ENCODE results near the gene NRG3.
"Not testable (repeated sequence)": the region's sequence is repeated elsewhere in the genome, so short reads cannot be mapped to it uniquely, and the experiment has no call there.

The NRG3 gene

DNA sequence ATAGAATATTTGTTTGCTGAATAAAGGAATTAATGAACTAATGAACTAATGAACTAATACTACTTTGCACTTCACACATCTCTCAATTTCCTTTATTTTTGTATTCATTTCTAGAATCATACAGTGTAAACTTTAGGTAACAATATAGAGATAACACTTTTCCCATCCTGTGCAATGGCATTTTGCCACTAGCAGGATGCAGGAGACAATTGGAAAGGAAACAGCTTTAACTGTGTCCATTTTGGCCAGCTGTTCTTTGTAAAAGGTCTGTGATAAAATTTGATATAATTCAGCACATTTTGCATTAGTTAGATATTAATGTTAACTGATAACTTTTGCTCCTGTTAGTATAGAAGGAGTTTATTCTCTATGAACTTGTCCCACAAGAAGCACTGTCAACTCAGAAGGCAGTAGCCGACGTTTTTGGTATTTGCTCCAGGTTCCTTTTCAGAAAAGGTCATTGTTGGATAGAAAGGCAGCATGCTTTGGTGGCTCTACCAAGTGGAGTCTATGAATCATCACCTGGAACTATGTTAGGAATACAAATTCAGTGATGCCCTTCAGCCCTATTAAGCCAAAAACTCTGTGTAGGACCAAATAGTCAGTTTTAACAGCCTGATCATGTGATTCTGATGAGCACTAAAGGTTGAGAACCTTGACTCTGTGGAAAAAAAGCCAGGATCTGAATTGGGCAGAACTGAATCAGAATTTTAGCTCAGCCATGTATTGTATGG, 86.6 kb downstream of the NRG3 start:
- ATAC-seq: no peak

DNA sequence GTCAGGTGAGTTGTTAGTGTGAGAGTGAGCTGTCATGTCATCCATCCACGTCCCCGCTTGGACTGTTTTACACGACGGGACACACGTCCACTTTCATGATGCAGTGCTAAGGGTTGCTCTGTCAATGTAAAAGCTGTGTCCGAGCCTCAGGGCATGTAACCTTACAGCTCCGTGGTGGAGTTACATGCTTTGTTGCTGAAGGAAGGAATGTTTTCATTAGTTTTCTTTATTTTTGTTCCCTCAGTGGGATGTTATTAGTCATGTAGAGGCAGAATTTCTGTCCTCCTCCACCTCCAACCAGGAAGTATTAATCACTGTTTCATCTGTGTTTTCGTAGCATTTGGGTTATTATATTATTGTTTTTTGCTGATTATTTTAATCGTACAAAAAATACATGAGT, 88.6 kb downstream of the NRG3 start:
- ATAC-seq: no peak

DNA sequence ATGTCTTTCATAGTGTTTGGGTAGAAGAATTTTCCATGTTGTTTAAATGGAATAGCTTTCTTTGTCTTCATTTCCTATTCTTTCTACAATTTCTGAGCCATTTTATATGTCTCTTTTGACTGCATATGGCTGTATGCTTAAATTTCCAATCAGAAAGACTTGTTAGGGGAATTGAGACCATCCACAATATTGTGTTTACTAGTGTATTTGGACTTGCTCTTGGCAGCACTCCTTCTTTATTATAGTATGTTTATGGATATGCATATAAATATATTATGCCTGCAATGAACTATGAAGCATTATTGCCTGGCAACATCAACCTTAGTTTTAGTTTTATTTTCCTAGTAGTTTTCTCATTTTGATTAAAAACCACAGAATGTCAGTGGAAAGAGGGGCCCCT, 92.7 kb downstream of the NRG3 start:
- no peak for ATAC-seq

DNA sequence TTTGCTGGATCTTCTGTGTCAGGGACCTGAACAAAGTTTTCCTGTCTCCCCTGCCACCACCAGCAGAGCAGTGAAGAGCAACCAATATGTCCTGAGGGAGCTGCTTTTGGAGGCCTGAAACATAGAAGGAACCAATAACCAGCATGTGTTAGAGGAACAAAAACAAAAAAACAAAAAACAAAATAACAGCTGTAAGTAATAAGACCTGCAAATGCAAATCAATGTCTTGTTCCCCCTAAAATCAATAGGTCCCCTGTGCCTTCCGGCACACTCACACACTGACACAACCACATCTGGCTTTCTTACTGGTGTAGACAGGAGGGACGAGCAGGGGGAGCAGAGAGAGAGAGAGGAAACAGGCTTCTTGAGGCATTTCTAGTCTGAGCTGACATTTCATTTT, 94.1 kb downstream of the NRG3 start:
- ATAC-seq: no peak

DNA sequence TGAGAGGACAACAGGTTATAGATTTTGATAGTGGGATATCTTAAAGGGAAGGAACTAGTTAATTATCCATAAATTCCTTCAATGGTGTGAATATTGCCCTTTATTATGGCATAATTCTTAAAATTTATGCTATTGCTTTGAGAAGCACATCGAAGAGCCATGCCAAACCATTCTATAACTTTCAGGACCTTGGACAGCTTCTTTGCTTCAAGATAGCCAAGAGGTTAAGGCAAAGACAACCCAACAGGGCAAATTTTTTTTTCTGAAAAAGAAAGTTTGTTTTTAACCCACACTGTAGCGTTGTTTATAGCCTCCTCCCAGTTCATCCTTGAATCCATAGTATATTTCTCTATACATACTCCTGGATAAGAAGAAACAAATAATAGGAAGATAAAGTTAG, 103.2 kb downstream of the NRG3 start:
- no peak for ATAC-seq

DNA sequence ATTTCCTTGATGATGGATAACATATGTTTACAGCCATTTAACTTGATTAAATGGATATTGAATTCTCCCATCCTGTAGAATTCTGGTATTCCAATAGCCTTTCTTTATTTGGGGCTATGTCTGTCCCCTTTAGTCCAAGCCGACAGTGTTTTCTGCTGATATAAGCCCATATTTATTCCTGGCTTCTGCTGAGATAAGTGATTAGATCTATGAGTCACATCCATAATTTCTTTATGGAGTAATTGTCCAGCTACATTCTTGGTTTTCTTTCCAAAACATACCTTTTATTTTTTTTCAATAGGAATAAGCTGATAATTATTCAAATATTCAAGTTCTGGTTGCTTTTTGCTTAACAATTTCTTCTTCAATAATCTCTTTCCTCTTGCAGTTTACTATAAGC, 106.7 kb downstream of the NRG3 start:
- ATAC-seq: no peak

DNA sequence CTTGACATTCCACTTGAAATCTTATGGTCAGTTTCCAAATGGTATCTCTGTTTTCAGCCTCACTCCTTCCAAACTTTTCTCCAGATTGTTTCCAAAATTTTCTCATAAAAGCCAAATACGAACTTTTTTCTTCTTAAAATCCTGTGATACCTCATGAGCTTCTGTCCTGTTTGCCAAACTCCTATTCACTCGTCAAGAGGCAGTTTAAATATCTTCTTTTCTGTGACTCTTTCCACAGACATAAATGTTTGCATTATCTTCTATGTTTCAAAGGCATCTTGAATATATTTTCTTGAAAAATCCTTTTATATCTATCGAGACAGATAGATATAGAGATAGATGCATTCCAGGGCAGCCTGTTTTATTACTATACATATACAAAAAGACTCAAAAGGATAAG, 109.4 kb downstream of the NRG3 start:
- ATAC-seq: no peak

DNA sequence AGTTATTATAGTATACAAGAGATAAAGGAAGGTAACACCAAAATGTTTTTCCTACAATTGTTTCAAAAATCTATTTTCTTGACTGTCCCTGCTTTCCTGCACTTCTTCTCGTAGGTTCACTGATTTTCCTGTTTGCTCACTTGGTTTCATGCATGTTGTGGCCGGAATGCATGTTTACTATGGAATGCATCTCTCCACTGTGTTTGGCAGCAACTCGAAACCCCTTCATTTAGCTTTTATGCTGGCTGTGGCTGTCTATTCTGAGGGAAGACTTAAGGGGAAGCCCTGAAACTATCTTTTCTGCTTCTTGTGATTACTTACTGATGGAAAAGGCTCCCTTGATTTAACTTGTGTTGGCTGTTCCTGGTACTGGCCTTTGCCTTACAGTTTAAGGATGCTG, 120.3 kb downstream of the NRG3 start:
- no peak for ATAC-seq

DNA sequence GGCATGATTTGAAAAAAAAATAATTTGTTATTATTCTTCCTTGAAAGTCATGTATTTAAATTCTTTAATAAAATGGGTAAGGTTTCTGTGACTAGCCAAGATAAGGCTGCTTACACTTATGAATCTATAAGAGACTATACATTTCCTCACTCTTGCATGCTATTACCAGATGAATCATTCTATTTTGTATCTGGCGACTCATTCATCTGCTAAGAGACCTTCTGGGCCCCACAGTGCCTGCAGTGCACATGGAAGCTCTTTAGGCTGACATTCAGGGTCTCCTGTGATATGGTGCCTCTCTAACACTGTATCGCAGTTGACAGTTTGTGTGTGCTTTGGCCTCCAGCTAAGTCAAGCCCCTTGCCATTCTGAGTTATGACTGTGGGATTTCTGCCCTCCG, 121.9 kb downstream of the NRG3 start:
- ATAC-seq: no peak

DNA sequence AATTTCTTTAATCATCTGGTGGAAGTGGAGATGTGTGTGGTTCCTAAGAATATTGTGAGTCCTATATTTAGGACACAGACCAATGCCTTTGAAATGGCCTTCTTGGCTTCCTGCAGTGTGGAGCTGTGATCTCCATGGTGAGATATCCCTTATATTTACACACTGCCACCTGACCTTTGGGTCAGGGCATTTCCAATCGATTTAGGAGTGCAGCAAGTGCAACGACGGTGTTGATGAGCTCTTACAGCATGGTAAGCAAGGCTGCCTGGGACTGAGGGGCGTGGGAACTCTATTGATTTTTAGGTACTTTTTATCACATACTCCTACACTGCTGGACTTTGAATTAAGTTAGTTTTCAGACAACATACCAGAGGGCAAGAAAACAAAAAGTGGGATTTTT, 146.0 kb downstream of the NRG3 start:
- ATAC-seq: no peak

DNA sequence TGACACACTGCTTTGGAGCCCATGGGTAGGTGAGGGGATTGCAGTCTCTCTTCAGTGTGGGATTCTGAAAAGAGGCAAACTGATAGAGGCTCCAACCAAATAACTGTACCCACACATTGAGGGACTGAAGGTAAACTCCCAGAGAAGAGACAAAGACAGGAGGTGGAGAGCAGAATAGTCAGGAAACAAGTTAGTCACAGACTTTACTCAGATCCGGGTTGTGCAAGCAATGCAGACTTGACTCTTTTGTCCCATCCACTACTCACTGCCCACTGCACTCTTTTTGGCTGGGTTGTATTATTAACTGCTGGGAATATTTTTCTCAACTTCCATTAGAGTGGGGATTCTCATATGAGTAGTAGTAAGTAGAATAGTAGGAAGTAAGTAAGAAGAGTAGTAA, 152.7 kb downstream of the NRG3 start:
- no peak for ATAC-seq

DNA sequence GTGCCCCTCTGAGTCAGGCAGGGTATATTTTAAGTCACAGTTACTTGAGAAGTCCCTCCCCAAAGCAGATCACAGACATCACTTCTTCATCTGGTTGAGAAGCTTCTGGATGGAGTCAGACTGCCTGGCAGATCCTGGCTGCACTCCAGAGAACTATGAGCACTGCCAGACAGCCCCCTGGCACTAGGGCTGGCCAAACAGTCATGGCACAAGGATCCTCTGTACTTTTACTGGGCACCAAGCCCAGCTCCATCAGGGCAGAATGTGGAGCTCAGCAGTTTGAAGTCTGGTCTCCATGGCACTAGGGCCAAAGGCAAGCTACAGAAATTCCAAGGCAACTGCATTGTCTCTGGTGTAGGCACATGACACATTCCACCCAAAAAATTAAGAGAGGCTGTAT, 162.1 kb downstream of the NRG3 start:
- no peak for ATAC-seq

DNA sequence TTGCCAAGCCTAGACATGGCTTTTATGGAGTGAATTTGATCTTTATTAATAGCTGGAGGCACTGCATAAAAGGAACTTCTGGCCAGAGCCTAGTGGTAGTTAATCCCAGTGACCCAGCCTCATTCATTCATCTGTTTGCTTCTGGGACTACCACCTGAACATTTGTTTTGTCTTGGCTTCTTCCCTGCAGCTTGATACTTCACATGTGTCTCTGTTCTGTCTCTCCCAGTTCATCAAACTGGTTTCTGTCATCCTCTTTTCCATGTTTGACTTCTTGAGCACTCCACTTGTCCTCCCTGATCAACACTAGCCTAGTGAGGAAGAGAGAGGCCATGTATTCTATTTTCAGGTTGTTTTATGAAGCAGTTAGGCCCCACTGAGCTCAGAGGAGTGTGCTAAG, 163.6 kb downstream of the NRG3 start:
- no peak for ATAC-seq

DNA sequence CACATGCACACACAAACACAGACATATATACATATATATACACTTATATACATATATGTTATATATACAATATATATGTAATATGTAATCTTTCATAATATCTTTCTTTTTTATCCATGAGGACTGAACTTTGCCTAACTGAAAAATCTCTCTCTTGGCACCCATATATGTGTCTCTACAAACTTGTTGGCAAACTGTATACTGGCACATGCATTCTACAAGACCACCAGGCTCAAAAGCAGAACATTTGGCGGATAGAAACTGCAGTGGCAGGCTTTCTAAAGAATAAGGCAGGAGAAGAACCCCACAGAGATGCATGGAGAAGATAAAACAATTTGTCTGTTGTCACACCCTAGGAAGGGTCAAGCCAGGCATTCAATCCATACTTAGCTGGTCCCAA, 165.3 kb downstream of the NRG3 start:
- ATAC-seq: no peak

DNA sequence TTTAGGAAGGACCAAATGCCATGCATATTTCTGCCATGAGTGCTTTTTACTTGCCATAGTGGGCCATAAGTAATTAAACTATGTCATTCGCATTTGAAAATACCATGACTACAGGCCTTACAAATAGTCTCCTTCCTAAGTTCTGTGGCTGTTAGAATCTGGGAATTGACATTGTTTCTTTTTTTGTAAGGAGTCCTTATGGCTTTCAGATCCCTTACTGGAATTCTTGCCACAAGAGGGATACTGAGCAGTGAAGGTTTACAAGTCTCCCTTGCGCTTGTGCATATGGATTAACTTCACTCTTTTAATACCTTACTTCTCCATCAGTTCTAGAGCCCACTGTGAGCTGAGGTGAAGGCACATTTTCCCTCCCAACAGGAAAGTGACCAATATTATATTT, 166.0 kb downstream of the NRG3 start:
- ATAC-seq: no peak

DNA sequence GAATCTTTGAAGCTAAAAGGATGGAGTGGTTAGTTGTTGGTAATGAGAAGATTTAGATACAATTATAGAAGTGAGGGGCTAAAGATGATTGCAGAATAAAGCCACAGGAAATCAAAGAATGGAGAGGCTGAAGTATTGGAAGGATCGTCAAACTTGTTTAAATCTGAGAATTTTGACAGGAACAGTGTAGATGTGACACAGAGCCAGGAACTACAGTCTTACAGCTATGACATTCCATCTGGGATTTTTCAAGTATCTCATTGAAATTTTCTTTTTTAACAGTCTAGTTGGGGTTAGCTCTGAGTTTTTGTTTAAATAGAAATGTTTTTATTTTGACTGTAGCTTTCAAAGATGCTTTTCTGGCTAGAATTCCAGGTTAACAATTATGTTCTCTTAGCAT, 181.4 kb downstream of the NRG3 start:
- no peak for ATAC-seq

DNA sequence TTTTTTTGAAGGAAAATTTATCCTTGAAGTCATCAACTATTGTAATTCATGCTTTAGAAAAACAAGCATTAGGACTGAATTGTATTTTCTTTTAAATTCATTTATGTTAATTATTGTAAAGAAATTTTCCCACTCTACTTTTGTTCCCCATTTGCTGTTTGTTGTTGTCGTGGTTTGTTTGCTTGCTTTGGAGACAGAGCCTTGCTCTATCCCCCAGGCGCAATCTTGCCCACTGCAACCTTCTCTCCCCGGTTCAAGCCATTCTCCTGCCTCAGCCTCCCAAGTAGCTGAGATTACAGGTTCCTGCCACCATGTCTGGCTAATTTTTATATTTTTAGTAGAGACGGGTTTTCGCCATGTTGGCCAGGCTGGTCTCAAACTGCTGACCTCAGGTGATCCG, 192.2 kb downstream of the NRG3 start:
- not testable (repeated sequence) for ATAC-seq

DNA sequence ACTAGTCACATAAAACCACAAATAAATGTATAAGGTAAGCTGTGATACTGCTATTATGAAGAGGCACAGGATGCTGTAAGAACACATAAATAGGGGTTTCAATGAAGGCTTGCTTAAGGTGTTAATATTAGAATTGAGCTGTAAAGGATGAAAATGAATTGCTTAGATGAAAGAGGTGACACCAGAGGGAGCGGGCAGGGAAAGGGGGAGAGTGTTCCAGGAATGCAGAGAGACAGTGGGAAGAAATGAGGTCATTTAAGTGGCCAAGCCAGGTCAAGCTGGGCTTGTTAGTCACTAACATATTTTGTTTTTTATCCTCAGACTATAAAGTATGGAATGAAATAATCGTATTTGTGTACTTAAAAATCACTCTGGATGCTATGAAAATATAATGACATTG, 193.5 kb downstream of the NRG3 start:
- no peak for ATAC-seq

DNA sequence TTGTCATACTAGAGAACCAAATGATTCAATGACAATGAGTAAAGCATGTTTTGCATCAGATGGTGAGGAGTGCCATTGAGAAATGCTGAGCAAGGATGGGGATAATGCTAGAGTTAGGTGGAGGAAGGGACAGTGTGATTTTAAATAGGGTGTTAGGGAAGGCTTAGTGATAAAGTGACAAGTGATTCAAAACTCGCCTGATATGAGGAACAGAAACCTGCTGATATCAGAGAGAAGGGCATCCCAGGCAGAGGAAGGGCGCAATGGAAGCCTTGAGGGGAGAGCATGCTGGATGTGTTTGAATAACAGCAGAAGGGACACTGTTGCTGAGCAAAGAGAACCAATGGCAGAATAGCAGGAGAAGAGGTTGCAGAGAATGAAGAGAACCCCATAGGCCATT, 196.2 kb downstream of the NRG3 start:
- ATAC-seq: no peak

DNA sequence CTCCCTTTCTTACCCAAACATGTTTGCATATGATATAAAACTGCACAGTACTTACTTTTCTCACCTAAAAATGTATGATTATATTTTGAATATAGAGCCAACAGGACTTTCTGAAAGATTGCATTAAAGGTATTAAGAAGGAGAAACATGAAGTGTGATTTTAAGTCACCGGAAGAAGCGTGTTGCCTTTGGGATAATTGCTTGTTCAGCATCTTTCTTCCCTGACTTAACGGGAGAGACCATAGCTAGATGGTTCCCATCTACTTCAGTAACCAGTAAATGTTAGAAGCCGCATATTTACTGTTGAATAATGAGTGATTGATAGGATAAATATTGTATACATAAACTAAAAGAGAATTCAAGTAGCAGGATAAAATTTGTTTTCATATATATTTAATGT, 197.1 kb downstream of the NRG3 start:
- ATAC-seq: no peak

DNA sequence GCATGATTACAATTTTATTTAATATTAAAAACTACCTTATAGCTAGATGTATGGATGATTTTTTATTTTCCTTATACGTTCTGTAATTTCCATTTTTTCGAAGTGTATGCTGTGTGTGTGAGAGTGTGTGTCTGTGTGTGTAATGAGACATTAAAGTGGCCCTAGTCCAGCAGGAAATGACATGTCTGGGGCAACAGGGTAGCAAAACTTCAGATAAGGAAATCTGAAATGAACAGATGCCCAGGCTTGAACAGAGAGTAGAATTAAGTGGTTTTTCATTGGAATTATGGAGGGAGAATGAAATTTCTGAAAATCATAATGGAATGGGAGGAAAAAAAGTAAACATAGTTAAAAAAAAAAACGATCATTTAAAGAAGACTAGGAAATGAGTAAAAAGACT, 200.6 kb downstream of the NRG3 start:
- ATAC-seq: no peak

DNA sequence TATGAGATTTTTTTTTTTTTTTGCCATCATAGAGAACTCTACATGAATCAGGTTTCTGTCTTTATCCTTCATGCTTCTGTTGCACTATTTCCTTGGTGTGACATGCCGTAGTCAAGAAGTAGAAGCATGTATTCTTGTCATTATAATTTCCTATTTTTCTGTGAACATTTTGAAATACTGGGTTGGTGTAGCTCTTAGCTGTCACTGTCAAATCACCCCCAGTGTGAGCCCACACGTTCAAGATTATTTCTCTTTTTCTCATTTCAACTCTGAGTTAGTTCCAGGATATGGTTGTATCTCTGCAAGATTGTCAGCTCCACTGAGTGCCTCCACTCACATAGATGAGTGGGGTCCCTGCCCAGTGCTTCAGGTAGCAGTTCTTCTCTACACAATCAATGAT, 209.5 kb downstream of the NRG3 start:
- no peak for ATAC-seq

DNA sequence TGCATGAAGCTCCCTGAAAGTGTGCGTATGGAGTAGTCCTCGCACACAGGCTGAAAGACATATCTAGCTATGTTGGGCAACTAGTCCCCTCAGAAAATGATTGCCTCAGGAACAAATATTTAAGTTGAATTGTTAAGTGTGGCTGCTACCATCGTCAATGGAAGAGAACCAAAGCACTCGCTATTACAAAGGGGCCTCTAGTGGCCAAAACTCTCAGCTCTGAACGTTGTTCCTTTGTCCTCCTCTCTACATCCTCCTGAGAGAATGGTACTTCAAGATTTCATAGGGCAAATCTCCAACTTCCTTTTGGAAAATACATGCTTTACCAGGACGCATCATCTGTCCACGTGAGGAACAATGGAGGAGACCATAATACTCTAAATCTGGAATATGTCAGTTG, 209.9 kb downstream of the NRG3 start:
- ATAC-seq: no peak

DNA sequence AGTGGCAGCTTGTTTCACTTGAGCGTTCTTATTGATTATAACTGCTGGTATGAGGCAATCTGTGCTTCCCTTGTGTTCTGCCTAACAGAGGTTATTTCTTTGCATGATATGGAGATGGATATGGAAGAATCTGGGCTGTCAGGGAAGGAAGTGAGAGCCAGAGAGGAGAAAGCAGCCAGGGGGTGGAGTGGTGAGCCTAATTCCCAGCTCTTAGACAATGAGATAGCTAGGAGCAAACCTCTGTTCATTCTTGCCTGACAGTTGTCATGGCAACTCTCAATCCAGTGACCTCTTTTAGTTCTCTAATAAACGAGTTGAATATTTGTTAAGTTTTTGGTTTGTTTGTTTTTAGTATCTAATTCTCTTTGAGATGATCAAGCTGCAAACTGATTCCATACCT, 214.3 kb downstream of the NRG3 start:
- ATAC-seq: no peak

DNA sequence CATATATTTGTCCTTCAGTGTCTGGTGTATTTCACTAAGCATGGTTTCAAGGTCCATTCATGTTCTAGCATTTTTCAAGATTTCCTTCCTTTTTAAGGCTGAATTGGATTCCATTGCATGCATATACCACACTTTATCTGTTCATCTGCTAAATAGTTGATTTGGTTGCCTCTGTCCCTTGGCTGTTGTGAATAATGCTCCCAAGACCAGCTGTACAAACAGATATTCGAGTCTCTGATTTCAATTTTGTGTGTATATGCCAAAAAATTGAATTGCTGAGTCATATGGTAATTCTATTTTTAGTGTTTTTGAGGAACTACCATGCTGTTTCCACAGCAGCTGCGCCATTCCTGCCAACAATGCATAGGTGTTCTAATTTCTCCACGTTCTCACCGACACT, 216.4 kb downstream of the NRG3 start:
- no peak for ATAC-seq

DNA sequence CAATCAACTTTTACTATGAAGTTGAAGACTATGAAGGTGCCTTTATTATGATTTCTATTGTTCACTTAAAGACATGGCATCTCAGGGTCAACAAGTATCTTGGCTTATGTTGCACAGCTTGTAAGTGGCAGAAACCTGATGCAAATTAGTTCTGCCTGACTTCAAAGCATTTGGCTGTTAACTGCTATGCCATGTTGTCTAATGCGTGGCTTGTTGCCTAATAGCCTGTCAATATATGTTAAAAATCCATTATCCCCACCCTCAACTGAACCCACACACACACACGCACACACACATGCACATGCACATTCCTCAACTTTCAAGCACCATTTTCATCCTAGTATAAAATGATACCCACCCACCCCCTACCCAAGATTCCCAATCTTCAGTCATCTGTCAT, 217.1 kb downstream of the NRG3 start:
- no peak for ATAC-seq

Data from activated CD4-positive, CD25-positive, alpha-beta regulatory T cell treated with anti-CD3 and anti-CD28 coated beads, Interleukin-2, amount 50 U/mL, for 24 hours (primary cell).